Neural progenitor cell (in vitro differentiated cells): ENCODE measurements around the gene RLF. TPM values are rescaled to one million over a fixed set of nuclear protein-coding genes. Genes with fewer than 3 reads are reported as not detected.
"Not testable (repeated sequence)": the region's sequence is repeated elsewhere in the genome, so short reads cannot be mapped to it uniquely, and the experiment has no call there.

Experiments used
- DNase-seq: peaks from one replicate; pipeline ENCODE4 v3.0.0-alpha.2; 2016; ENCODE audit warnings: low spot score
- H2AFZ ChIP-seq: fragments of 200-600 bp; sonication (generic); replicated peaks from 2 replicates; pipeline ENCODE4 v1.6.1; 2016; ENCODE audit warnings: antibody characterized with exemption
- H3F3A ChIP-seq: fragments of 200-600 bp; sonication (generic); 2 replicates; pipeline ENCODE4 v1.6.1; 2016; ENCODE audit warnings: antibody characterized with exemption, low read depth
- H3K27ac ChIP-seq: fragments of 200-600 bp; sonication (generic); 2 replicates; pipeline ENCODE4 v1.5.1; 2016; ENCODE audit warnings: mild to moderate bottlenecking
- H3K27me3 ChIP-seq: fragments of 200-600 bp; sonication (generic); 2 replicates; pipeline ENCODE4 v1.6.1; 2016; ENCODE audit warnings: mild to moderate bottlenecking, moderate library complexity
- H3K36me3 ChIP-seq: fragments of 200-600 bp; sonication (generic); 2 replicates; pipeline ENCODE4 v1.5.1; 2016
- H3K4me1 ChIP-seq: fragments of 200-600 bp; sonication (generic); 2 replicates; pipeline ENCODE4 v1.6.1; 2016; ENCODE audit warnings: mixed run types
- H3K4me2 ChIP-seq: fragments of 200-600 bp; sonication (generic); 2 replicates; pipeline ENCODE4 v1.6.1; 2016
- H3K4me3 ChIP-seq: fragments of 200-600 bp; sonication (generic); 2 replicates; pipeline ENCODE4 v1.5.1; 2016
- H3K79me2 ChIP-seq: fragments of 200-600 bp; sonication (generic); 2 replicates; pipeline ENCODE4 v1.6.1; 2016; ENCODE audit warnings: low read depth
- H3K9ac ChIP-seq: fragments of 200-600 bp; sonication (generic); 2 replicates; pipeline ENCODE4 v1.6.1; 2016
- H3K9me3 ChIP-seq: fragments of 200-600 bp; sonication (generic); 2 replicates; pipeline ENCODE4 v1.5.1; 2016; ENCODE audit warnings: low read depth
- H4K20me1 ChIP-seq: fragments of 200-600 bp; sonication (generic); 2 replicates; pipeline ENCODE4 v1.6.1; 2016; ENCODE audit warnings: low read depth
- H3K27ac Mint-ChIP-seq: 3 replicates; pipeline ENCODE4 v1.8.0; 2021; ENCODE audit warnings: mixed read lengths
- H3K27me3 Mint-ChIP-seq: 2 replicates; pipeline ENCODE4 v1.8.0; 2022; ENCODE audit warnings: low read depth, mild to moderate bottlenecking, inconsistent platforms, moderate library complexity, mixed read lengths; ENCODE audit not compliant: insufficient read depth
- H3K36me3 Mint-ChIP-seq: 3 replicates; pipeline ENCODE4 v1.8.0; 2021; ENCODE audit warnings: mixed read lengths
- H3K4me1 Mint-ChIP-seq: 3 replicates; pipeline ENCODE4 v1.8.0; 2021; ENCODE audit warnings: mixed read lengths
- H3K4me3 Mint-ChIP-seq: 3 replicates; pipeline ENCODE4 v1.8.0; 2021; ENCODE audit warnings: mild to moderate bottlenecking, moderate library complexity, mixed read lengths
- H3K9me3 Mint-ChIP-seq: 3 replicates; pipeline ENCODE4 v1.8.0; 2020; ENCODE audit warnings: mixed read lengths
- EZH2 ChIP-seq: fragments of 200-600 bp; sonication (generic); IDR thresholded peaks from 2 replicates; pipeline ENCODE4 v1.6.1; 2017; ENCODE audit warnings: antibody characterized with exemption, mild to moderate bottlenecking, moderate library complexity
- EZH2phosphoT487 ChIP-seq: fragments of 200-600 bp; sonication (generic); IDR thresholded peaks from 2 replicates; pipeline ENCODE4 v1.6.1; 2017; ENCODE audit warnings: antibody characterized with exemption
- total RNA-seq: library from RNA; depleted of rRNA; stranded (reverse); fragments of >200 nt; gene quantifications from 2 replicates; pipeline ENCODE4 v1.2.3, GENCODE V29; 2015; ENCODE audit warnings: low replicate concordance
- TF ChIP-seq, protein P1 (sequence below): fragments of 200-600 bp; sonication (generic); IDR thresholded peaks from 2 replicates; pipeline ENCODE4 v1.5.1; 2017; ENCODE audit warnings: antibody characterized with exemption, mild to moderate bottlenecking

RLF gene
- total RNA-seq, 1 donor from 2014 or later: 72.7 TPM

GRCh38 chr1:40167317-40167716, 6.1 kb downstream of the RLF start:
- Histone ChIP-seq H3F3A (no peaks in the 10 kb centered on the region), H4K20me1 (peaks cover 96% of the 10 kb centered on the region), H3K79me2 (peaks cover 99% of the 10 kb centered on the region), H3K27ac (no peak overlapping the region), H2AFZ (no peak overlapping the region), H3K4me1 (peaks cover 22% of the 10 kb centered on the region), H3K36me3 (no peaks in the 10 kb centered on the region), H3K9me3 (no peaks in the 10 kb centered on the region), H3K27me3 (no peaks in the 10 kb centered on the region), H3K4me3 (no peak overlapping the region), H3K4me2 (no peak overlapping the region), H3K9ac (no peak overlapping the region)
- H3K4me3 Mint-ChIP-seq: no peak overlapping the region
- H3K9me3 Mint-ChIP-seq: no peaks in the 10 kb centered on the region
- H3K27me3 Mint-ChIP-seq: no peaks in the 10 kb centered on the region
- no peaks in the 10 kb centered on the region for H3K36me3 Mint-ChIP-seq
- TF ChIP-seq, protein P1, sequence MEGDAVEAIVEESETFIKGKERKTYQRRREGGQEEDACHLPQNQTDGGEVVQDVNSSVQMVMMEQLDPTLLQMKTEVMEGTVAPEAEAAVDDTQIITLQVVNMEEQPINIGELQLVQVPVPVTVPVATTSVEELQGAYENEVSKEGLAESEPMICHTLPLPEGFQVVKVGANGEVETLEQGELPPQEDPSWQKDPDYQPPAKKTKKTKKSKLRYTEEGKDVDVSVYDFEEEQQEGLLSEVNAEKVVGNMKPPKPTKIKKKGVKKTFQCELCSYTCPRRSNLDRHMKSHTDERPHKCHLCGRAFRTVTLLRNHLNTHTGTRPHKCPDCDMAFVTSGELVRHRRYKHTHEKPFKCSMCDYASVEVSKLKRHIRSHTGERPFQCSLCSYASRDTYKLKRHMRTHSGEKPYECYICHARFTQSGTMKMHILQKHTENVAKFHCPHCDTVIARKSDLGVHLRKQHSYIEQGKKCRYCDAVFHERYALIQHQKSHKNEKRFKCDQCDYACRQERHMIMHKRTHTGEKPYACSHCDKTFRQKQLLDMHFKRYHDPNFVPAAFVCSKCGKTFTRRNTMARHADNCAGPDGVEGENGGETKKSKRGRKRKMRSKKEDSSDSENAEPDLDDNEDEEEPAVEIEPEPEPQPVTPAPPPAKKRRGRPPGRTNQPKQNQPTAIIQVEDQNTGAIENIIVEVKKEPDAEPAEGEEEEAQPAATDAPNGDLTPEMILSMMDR: no peak
- TF ChIP-seq EZH2 (no peak), EZH2phosphoT487 (no peak)
- DNase-seq: no peak
- peaks cover 10% of the 10 kb centered on the region for H3K4me1 Mint-ChIP-seq
- no peak overlapping the region for H3K27ac Mint-ChIP-seq

DNA sequence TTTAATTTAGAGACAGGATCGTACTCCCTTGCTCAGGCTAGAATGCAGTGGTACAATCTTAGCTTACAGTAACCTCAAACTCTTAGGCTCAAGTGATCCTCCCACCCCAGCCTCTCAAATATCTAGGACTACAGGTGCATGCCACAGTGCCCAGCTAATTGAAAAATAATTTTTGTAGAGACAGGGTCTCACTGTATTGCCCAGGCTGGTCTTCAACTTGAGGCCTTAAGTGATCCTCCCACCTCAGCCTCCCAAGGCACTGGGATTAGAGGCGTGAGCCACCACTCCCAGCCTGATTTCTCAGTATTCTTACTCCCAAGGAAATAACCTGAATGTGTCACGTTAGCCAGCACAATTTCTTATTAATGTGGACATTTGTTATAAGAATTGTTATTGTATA, 9.8 kb downstream of the RLF start:
- H3K27me3 Mint-ChIP-seq: no peaks in the 10 kb centered on the region
- no peak overlapping the region for H3K27ac ChIP-seq
- no peaks in the 10 kb centered on the region for H3K4me1 ChIP-seq
- no peak overlapping the region for H3K4me2 ChIP-seq
- no peaks in the 10 kb centered on the region for H3K27me3 ChIP-seq
- H3K4me1 Mint-ChIP-seq: no peaks in the 10 kb centered on the region
- no peak for DNase-seq
- peaks cover 96% of the 10 kb centered on the region for H4K20me1 ChIP-seq
- H3K4me3 ChIP-seq: no peak overlapping the region
- H3K9me3 Mint-ChIP-seq: peaks cover 4% of the 10 kb centered on the region
- no peak overlapping the region for H3K27ac Mint-ChIP-seq
- H3K4me3 Mint-ChIP-seq: no peak overlapping the region
- no peaks in the 10 kb centered on the region for H3K36me3 ChIP-seq
- H2AFZ ChIP-seq: no peak overlapping the region
- no peaks in the 10 kb centered on the region for H3F3A ChIP-seq
- H3K9ac ChIP-seq: no peak overlapping the region
- H3K79me2 ChIP-seq: peaks cover 99% of the 10 kb centered on the region
- H3K36me3 Mint-ChIP-seq: peaks cover 4% of the 10 kb centered on the region
- TF ChIP-seq EZH2 (no peak), EZH2phosphoT487 (no peak)
- TF ChIP-seq, protein P1: no peak
- H3K9me3 ChIP-seq: no peaks in the 10 kb centered on the region

DNA sequence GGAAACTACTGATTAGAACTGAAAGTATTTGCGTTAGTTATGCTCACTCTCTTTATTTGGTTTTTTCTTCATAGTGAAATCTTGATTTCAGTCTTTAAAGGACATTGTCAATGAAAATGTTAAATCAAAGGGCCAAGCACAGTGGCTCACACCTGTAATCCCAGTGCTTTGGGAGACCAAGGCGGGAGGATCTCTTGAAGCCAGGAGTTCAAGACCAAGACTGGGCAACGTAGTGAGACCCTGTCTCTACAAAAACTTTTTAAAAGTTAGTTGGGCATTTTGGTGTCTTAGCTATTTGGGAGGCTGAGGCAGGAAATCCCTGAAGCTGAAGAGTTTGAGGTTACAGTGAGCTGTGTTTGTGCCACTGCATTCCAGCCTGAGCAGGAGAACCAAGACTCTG, 13.6 kb downstream of the RLF start:
- DNase-seq: no peak
- H3K36me3 Mint-ChIP-seq: peaks cover 20% of the 10 kb centered on the region
- H3K4me3 Mint-ChIP-seq: no peak overlapping the region
- Histone ChIP-seq H3K27ac (no peak overlapping the region), H3F3A (no peaks in the 10 kb centered on the region), H3K4me1 (no peaks in the 10 kb centered on the region), H4K20me1 (peaks cover 99% of the 10 kb centered on the region), H2AFZ (no peak overlapping the region), H3K9ac (no peak overlapping the region), H3K36me3 (no peaks in the 10 kb centered on the region), H3K79me2 (peaks cover 100% of the 10 kb centered on the region), H3K4me2 (no peak overlapping the region), H3K4me3 (no peak overlapping the region), H3K9me3 (no peaks in the 10 kb centered on the region), H3K27me3 (no peaks in the 10 kb centered on the region)
- H3K27me3 Mint-ChIP-seq: no peaks in the 10 kb centered on the region
- no peaks in the 10 kb centered on the region for H3K4me1 Mint-ChIP-seq
- no peak overlapping the region for H3K27ac Mint-ChIP-seq
- peaks cover 15% of the 10 kb centered on the region for H3K9me3 Mint-ChIP-seq
- TF ChIP-seq EZH2: no peak
- TF ChIP-seq, protein P1: no peak

- H3K36me3 ChIP-seq, H2AFZ ChIP-seq, H3K27ac Mint-ChIP-seq, H3K4me3 ChIP-seq, H3K27me3 ChIP-seq, H3K4me3 Mint-ChIP-seq, H3K4me1 Mint-ChIP-seq, H3K9me3 ChIP-seq, H3K4me1 ChIP-seq, H3K9ac ChIP-seq, H3F3A ChIP-seq, DNase-seq, H3K4me2 ChIP-seq, H3K27ac ChIP-seq, H3K27me3 Mint-ChIP-seq: not testable (repeated sequence)
- Mint-ChIP-seq H3K9me3 (peaks cover 16% of the 10 kb centered on the region), H3K36me3 (peaks cover 27% of the 10 kb centered on the region)
- Histone ChIP-seq H4K20me1 (peaks cover 99% of the 10 kb centered on the region), H3K79me2 (peaks cover 100% of the 10 kb centered on the region)
Observed at GRCh38 chr1:40176989-40177388, 15.8 kb downstream of the RLF start.
